ENCODE data around the gene PNMA6F. TPM values are rescaled to one million over a fixed set of nuclear protein-coding genes. Genes with fewer than 3 reads are reported as not detected.
A peak's percentile ranks its signal among the peaks of the same experiment; 100 is the strongest.
"Not testable (repeated sequence)": the region's sequence is repeated elsewhere in the genome, so short reads cannot be mapped to it uniquely, and the experiment has no call there.

The PNMA6F gene
- total RNA-seq, 1 experiment from 2014 or later = 0.03 TPM

DNA sequence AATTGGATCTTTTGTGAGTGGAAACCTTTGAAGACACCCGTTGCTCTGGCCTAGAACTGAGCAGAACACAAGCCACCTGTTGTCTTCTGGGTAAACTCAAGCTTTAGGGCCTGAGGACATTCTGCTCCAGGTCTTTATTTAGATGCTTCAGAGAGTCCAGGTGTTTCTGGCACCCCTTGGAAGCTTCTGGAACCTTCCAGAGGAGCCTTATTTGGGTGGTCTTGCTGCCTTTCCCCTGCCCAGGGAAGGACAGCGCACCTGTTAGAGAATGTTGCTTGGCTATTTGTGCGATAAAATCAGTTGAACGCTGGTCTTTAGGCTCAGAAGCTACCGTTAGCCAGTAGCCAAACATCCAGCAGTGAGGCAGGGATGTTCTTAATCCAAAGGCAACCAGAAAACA, 15.4 kb upstream of the PNMA6F start:
- DNase-seq (ENCODE audit: low spot score) = no peak
- in situ Hi-C loops (cut with HindIII; ENCODE audit: low sequenced_read_pairs) = no loop called here

DNA sequence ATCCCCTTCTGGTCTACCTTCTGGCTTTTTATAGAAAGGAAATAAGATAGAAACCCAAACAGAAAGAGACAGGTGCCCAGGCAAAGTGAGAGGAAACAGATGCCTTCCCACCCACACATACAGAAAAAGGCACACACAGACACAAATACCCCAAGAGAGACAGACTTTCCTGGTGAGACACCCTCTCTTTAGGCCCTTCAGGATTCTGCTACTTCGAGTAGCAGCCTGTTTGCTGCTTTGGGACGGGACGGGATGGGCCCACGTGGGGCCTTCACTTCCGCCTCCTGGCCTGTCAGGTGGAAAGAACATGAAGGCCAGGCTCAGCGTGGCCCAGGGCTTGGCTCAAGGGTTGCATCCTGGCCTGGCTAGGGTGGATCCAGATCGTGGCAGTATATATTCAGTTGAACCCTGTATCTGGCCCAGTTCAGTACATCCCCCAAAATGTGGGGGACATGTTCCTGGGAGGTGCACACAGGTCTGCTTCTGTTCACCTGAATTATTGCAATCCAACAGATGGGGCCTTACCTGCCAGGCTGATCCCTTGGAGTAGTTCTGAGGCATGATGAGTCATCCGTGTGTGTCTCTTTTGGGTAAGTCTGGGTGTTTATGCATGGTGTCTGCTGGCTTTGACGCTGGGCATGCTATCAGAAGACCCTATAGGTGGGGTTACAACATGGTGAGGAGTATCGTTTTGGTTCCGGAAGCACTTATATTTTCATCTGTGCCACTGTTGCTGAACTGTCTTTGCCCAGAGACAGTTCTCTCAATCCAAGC, 14.7 kb upstream of the PNMA6F start:
- no peak for DNase-seq (ENCODE audit: low spot score)
- in situ Hi-C loops (cut with HindIII; ENCODE audit: low sequenced_read_pairs) = no loop called here

DNA sequence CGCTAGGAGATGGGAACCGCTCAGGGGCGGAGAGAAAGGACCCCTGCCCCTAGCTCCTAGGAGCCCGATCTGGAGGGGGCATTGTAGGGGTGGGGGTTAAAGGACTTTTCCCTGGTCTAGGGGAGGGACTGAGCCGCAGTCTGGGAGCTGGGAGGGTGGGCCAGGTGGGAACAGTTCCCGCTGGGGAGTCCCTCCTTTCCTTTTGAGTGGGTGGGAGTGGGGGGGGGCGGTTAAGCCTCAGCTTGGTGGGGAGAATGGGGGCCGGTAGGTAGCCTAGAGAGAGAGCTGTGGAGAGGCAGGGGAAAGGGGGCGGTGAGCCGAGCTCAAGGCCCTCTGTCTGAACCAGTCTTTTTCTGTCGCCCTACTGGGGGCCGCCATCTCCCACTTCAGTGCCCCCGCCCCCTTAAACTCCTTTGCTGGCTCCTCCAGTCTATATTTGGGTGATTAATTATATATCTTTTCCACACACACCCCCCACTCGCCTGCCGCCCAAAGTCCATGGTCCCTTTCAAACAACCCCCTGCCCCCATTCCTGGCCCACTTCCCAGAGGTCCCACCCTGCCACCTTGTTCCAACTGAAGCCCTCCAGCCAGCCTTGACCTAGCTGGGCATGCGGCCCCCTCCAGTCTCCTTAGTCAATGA, 13.2 kb upstream of the PNMA6F start:
- DNase-seq (ENCODE audit: low spot score) = no peak
- in situ Hi-C loops (cut with HindIII; ENCODE audit: low sequenced_read_pairs) = no loop called here

DNA sequence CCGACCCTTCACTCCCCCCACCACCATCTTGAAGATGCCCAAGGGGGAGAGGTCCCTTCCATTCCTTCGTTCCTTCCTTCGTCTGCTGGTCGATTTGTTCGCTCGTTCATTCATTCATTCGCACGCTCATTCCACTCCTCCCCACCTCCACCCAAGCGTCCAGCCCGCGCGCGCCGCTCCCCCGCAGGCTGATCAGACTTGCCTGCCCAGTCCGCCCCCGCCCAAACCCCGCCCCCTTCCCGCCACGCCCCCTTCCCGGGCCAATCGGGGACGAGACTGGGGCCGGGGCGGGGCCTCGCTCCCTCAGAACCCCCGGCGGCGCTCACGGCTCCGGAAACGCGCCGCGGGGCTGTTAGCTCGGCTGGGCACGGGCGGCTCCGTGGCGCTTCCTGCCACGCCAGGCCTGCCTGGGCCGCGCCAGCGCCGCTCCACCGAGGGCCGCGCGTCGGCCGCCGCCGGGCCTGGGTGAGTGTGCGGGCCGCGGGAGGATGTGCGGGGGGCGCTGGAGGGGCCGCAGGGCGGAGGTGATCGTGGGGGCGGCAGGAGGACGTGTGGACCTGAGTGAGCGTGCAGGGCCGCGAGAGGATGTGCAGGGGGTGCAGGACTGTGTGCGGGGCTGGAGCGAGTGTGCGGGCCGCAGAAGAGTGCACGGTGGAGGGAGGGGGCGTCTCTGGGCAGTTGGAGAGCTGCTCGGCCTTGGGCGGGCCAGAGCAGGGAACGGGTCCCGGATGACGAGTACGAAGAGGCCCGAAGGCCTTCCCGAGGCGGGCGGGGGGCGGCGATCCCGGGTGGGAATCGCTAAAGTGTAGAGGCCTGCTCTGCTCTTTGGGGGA, 12.5 kb upstream of the PNMA6F start, which contains the start of gene ZNF275:
TSS of gene ZNF275 (plus strand) at position 333 of the 833 bp plus-strand sequence. CDS start 2,527 bp downstream, outside the sequence.
- in situ Hi-C loops (cut with HindIII; ENCODE audit: low sequenced_read_pairs) = no loop called here
- DNase-seq (ENCODE audit: low spot score) = peak; percentile 80

DNA sequence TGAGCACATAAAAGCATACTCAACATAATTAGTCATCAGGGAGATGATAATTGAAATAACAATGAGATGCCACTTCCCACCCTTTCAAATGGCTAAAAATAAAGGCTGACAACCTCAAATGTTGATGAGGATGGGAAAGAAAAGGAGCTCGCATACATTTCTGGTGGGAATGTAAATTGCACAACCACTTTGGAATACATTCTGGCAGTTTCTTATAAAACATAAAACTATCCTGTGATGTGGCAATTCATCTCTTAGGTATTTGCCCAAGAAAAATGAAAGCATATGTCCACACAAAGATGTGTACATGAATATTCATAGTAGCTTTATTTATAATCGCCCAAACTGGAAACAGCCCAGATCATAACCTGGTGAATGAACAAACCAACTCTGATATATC, 11.7 kb upstream of the PNMA6F start:
- in situ Hi-C loops (cut with HindIII; ENCODE audit: low sequenced_read_pairs) = no loop called here
- DNase-seq (ENCODE audit: low spot score) = no peak

DNA sequence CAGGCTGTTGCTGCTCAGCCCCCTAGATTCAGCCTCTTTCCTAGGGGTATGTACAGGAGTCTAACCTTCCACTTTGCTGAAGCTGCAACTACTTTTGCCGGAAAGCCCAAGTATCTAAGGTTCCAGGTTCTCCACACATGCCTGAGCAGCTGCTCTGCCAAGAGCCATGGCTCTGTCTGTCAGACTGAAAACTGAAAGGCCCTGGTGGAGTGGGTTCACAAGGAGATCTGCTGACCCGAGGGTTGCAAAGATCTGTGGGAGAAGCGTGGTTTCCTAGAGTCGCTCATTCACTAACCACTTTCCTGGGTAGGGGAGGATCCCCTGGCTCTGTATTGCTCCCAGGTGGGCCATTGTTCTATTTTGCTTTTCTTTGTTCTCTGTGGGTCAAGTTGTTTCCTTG, 6.0 kb upstream of the PNMA6F start:
- DNase-seq (ENCODE audit: low spot score) = no peak
- in situ Hi-C loops (cut with HindIII; ENCODE audit: low sequenced_read_pairs) = no loop called here

DNA sequence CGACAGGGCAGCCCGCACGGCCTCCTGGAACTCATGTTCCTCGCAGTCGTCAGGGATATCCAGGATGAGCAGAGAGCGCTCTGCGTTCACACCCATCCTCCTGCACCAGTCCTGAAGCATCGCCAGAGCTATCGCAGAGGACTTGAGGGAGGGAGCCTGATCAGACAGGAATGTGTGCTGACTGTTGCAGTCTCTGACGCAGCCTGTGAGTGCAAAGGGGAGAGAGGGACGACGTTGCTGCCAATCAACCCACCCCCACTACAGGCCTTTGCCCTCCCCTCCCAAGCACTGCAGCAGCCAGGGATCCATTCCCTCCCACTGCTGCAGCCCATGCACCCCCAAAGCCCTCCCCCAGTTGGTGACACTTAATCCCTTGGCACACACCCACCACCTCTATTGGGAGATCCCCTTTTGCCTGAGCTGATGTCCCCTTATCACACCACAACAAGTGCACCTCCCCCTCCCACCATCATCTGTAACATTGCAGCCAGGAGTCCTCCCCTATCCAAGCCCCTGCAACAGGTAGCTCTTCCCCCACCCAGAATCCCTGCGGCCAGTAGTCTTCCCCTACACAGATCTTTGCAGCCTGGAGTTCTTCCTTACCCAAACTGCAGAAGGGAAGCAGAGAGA, 897 bp downstream of the PNMA6F start:
- in situ Hi-C loops (cut with HindIII; ENCODE audit: low sequenced_read_pairs) = no loop called here
- no peak for DNase-seq (ENCODE audit: low spot score)

DNA sequence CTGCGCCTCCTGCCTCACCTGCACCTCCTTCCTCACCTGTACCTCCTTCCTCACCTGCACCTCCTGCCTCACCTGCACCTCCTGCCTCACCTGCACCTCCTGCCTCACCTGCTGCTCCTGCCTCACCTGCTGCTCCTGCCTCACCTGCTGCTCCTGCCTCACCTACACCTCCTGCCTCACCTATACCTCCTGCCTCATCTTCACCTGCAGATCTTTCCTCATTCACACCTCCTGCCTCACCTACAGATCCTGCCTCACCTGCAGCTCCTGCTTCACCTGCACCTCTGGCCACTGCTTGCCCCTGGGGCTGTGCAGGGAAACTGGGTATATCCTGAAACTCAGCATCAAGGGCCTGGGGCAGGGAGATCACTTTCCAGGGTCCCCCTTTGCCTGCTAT, 1.5 kb downstream of the PNMA6F start:
- DNase-seq (ENCODE audit: low spot score); in situ Hi-C loops (cut with HindIII; ENCODE audit: low sequenced_read_pairs): not testable (repeated sequence)

DNA sequence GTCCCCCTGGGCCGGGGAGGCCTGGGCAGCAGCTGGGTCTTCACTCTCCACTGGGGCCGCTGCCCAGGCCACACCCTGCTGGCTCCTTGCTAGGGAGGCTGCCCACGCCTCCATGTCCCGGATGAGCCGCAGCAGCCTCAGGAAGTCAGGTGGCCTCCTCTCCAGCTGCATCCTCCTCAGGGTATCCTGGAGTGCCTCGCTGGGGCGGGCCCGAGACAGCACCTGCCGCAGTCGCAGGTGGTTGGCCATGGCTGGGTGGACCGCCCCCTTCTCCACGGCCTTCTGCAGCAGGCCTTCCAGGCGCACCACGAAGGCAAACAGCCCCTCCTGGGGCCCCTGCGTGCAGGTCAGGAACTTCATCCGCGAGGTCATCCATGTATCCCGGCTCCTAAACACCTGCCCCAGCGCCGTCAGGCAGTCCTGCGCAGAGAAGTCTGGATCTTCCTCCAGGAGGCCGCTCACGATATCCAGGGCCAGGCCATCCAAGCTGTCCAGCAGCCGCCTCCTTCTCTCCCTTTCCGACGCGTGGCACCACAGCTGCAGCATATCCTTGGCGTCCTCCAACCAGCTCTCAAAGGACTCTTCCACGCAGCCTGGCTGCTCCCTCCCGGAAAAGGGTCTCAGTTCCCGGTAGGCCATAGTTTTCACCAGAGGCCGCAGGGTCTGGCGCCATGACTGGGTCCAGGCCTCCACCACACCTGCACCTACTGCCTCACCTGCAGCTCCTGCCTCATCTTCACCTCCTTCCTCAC, 2.1 kb downstream of the PNMA6F start:
- no peak for DNase-seq (ENCODE audit: low spot score)
- in situ Hi-C loops (cut with HindIII; ENCODE audit: low sequenced_read_pairs) = no loop called here

DNA sequence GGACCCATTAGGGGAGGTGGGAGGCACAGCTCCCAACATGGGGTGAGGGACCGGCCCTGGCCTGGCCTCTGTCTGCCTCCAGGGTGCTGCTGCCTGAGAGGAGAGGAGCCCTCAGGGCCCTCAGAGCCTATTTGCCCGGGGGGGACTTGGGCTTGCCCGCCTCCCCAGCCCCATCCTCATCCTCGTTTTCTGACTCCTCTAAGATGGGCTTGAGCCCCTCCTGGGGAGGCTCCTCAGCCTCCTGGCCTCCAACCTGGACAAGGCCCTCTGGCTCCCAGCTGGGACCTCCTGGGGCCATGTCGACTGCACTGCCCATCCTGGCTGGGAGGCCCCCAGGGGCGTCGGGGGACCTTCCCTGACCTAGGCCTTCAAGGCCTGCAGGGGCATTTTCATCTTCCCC, 2.8 kb downstream of the PNMA6F start:
- in situ Hi-C loops (cut with HindIII; ENCODE audit: low sequenced_read_pairs) = no loop called here
- DNase-seq (ENCODE audit: low spot score) = no peak

DNA sequence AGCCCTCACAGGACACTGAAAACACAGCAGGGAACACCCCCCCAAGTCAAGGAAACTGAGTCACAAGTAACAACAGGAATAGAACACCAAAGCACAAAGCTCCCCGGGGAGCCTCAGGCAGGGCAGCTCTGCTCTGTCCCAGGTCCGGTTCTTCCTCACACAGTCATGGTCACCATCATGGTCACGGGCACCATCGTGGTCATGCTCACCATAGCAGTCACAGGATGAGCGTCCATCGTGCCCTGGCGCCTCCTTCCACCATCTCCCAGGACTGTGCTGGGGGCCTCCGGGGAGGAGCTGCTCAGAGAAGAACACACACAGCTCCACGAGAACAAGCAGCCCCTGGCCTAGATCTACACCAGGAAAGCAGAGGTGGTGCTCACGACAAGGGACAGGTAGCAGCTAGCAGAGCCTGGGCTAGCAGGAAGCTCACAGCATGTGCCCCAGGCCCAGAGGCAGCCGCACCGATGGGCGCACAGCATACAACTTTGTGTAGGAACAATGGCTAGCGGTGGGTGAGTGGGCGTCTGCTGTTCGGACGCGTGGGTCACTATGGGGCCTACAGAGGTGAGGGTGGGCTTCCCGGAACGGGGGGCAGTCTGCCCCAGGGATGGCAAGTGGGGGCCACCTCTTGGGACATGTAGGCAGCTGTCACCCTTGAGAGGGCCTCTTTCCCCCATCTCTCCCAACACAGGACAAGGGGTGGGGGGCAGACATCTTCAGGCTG, 3.4 kb downstream of the PNMA6F start:
- in situ Hi-C loops (cut with HindIII; ENCODE audit: low sequenced_read_pairs) = no loop called here
- DNase-seq (ENCODE audit: low spot score) = no peak

DNA sequence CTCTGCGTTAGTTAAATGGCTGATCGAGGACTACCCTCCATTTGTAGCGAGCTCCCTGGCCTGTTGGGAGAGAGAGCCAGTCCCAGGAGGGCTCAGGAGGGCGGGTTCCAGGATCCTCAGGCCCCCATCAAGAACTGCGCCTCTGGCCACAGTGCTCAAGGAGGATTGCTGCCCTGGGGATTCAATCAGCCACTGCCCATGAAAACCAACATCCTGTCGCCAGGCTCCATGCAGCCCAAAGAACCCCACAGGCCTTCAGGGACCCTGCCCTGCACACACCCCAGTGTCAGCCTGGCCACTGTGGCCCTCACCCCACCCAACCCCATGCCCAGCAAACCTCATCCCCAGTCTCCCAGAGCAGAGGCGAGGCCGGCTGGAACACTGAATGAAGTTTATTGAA, 4.3 kb downstream of the PNMA6F start:
- in situ Hi-C loops (cut with HindIII; ENCODE audit: low sequenced_read_pairs) = no loop called here
- no peak for DNase-seq (ENCODE audit: low spot score)

DNA sequence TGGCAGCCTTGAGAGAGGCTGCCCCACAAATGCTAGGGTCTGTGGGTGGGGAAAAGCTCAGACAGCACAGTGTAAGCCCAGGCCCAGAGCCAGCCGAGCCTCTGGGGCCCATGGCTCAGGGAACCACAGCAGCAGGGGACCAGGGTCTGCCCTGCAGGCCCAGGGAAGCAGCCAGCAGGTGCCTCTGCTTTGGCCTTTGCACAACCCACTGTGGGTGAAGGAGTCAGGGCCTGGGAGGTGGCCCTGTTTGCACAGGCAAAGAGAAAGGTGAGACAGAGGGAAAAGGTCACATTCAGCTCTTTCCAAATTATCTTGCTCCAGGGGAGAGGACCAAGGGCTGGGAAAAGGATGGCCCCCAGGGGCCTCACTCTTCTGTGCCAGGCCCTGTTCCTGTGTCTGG, 8.7 kb downstream of the PNMA6F start:
- in situ Hi-C loops (cut with HindIII; ENCODE audit: low sequenced_read_pairs) = no loop called here

DNA sequence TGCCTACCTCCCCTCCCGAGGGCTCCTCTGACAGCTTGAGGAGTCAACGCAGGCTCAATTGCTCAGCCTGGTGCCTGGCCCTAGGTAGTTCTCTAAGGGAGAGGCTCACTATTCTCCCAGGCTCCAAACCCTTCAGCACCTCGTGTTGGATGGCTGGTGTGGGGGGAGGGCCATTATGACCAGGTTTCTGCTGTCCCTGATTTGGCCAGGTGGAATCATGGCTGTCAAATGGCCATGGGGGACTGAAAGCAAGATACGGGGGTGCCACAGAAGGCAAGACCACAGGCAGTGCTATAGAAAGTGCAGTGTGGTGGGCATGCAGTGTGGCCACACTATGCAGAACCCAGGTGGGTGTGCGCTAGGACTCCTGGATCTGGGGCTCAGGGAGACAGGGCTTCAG, 9.5 kb downstream of the PNMA6F start:
- no peak for DNase-seq (ENCODE audit: low spot score)
- in situ Hi-C loops (cut with HindIII; ENCODE audit: low sequenced_read_pairs) = no loop called here

More for the DNA sequence above, 8.7 kb downstream of the PNMA6F start:
- no peak for DNase-seq (ENCODE audit: low spot score)

DNA sequence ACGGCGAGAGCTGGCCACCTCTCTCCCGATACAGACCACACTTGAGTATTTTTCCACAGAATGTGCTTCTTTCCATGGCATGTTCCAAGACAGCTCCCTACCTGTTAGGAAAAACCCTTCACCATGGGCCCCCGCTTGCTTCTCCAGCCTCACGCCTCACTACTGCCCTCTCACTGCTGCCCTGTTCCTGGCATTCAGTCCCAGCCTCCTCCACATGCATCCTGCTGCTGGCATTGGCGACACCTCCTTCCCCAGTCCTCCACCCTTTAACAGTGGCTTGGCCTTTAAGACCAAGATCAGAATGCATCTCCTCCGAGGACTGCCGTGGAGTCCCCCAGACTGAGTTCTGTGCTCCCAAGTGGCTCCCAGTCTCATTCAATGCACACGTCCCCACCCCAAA, 10.7 kb downstream of the PNMA6F start:
- no peak for DNase-seq (ENCODE audit: low spot score)

DNA sequence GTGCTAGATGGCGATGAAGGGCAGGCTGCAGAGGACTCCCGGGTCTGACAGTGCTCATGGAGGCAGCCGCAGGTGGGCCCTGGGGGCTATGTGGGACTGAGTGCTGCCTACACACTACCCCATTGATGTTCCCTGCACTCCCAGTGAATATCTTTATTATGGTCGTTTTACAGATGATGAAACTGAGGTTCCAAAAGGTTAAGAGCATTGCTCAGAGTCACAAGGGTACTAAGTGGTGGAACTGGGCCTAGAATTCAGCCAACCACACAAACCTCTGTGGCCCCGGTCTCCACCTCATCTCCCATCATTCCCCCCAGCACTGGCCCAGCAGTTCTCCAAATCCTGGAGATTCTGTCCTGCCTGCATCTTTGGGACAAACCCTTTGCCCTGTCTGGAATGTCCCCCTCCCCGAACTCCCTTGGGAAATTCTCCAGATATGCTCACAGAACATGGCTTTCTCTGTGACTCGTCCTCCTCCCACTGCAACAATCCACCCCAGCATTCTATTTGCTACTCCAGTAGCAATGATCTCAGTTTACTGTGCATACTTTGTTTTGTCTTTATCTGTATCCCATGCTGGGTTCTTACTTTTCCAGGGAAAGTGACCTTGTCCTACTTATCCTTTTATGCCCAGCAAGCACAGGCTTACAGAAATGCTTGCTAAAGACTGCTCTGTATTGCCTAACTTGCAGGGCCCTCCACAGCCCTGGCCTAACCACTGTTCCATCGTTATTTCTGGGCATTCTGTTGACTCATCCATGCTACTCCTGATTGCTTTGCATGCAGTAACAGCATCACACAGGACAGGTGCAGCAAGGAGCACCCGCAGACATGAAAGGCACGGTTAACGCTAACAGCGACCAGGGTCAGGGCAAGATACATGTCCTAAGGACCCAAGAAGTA, 14.0 kb downstream of the PNMA6F start:
- DNase-seq (ENCODE audit: low spot score) = no peak
- in situ Hi-C loops (cut with HindIII; ENCODE audit: low sequenced_read_pairs) = no loop called here

More for the DNA sequence above, 10.7 kb downstream of the PNMA6F start:
- in situ Hi-C loops (cut with HindIII; ENCODE audit: low sequenced_read_pairs) = no loop called here

DNA sequence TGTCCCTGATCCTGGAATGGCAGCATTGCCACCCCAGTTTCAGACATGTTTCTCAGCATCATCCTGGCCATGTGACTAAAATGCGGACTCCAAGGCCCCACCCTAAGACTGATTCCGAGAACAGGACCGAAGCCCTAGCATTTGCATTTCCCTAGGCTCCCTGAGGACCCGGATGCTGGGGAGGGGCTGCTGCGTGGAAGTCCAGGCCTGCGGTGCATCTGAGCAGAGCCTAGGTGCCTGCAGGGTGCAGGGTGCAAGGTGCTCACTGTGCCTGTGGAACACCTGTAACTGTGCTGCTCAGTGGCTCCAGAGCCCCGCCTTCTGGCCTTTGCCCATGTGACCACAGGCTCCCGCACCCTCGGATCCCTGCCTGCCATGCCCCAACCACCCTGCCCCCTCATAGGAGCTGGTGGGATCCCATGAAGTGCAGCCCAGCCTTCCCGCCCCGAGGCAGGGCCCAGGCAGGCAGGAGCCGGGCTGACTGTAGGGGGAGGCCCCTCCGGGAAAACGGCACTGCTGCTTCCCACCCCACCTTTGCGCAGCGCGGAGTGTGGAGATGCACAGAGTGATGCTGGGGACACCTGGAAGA, 14.9 kb downstream of the PNMA6F start:
- DNase-seq (ENCODE audit: low spot score) = no peak
- in situ Hi-C loops (cut with HindIII; ENCODE audit: low sequenced_read_pairs) = no loop called here
